NCI-H2196 (cell line): ENCODE measurements around the gene ADAM12.
"Not testable (repeated sequence)": the region's sequence is repeated elsewhere in the genome, so short reads cannot be mapped to it uniquely, and the experiment has no call there.

Source experiments
- DNase-seq: peaks from one replicate; lab custom pipeline; 2025; ENCODE audit not compliant: unreplicated experiment; lab: John Stamatoyannopoulos, UW

The ADAM12 gene

GRCh38 chr10:126375926-126376554 is 12.2 kb downstream of the ADAM12 start:
- no peak for DNase-seq

GRCh38 chr10:126375299-126375698 is 13.0 kb downstream of the ADAM12 start:
- DNase-seq: no peak

GRCh38 chr10:126374435-126374834 is 13.8 kb downstream of the ADAM12 start:
- no peak for DNase-seq

GRCh38 chr10:126373972-126374371 is 14.3 kb downstream of the ADAM12 start:
- DNase-seq: no peak

- DNase-seq: no peak
Measured at GRCh38 chr10:126373147-126373546, 15.1 kb downstream of the ADAM12 start.

GRCh38 chr10:126372396-126372795 is 15.9 kb downstream of the ADAM12 start:
- no peak for DNase-seq

GRCh38 chr10:126369125-126369710 is 19.1 kb downstream of the ADAM12 start:
- no peak for DNase-seq

GRCh38 chr10:126357169-126357568 is 31.1 kb downstream of the ADAM12 start:
- no peak for DNase-seq

GRCh38 chr10:126353666-126354065 is 34.6 kb downstream of the ADAM12 start:
- no peak for DNase-seq

- no peak for DNase-seq
Measured at GRCh38 chr10:126352453-126352852, 35.8 kb downstream of the ADAM12 start.

- no peak for DNase-seq
Measured at GRCh38 chr10:126351021-126351420, 37.3 kb downstream of the ADAM12 start.

GRCh38 chr10:126350216-126350992 is 37.9 kb downstream of the ADAM12 start:
- no peak for DNase-seq

- no peak for DNase-seq
Measured at GRCh38 chr10:126349676-126350075, 38.6 kb downstream of the ADAM12 start.

- DNase-seq: no peak
Measured at GRCh38 chr10:126349101-126349500, 39.2 kb downstream of the ADAM12 start.

GRCh38 chr10:126343496-126343895 is 44.8 kb downstream of the ADAM12 start:
- DNase-seq: not testable (repeated sequence)

GRCh38 chr10:126342680-126343079 is 45.6 kb downstream of the ADAM12 start:
- DNase-seq: no peak

- no peak for DNase-seq
Measured at GRCh38 chr10:126341491-126341890, 46.8 kb downstream of the ADAM12 start.

- DNase-seq: no peak
Measured at GRCh38 chr10:126337251-126337810, 50.9 kb downstream of the ADAM12 start.

GRCh38 chr10:126336801-126337200 is 51.5 kb downstream of the ADAM12 start:
- no peak for DNase-seq

GRCh38 chr10:126334272-126334671 is 54.0 kb downstream of the ADAM12 start:
- DNase-seq: no peak

- no peak for DNase-seq
Measured at GRCh38 chr10:126332576-126332975, 55.7 kb downstream of the ADAM12 start.

GRCh38 chr10:126331101-126331500 is 57.2 kb downstream of the ADAM12 start:
- DNase-seq: no peak
